Measurements from ENCODE around the gene BBOF1. TPM values are rescaled to one million over a fixed set of nuclear protein-coding genes. Genes with fewer than 3 reads are reported as not detected.
A peak's percentile ranks its signal among the peaks of the same experiment; 100 is the strongest.

Gene BBOF1
- total and polyA plus RNA-seq, 4 donors = 1.0 to 2.8 (median 2.1) TPM

DNA sequence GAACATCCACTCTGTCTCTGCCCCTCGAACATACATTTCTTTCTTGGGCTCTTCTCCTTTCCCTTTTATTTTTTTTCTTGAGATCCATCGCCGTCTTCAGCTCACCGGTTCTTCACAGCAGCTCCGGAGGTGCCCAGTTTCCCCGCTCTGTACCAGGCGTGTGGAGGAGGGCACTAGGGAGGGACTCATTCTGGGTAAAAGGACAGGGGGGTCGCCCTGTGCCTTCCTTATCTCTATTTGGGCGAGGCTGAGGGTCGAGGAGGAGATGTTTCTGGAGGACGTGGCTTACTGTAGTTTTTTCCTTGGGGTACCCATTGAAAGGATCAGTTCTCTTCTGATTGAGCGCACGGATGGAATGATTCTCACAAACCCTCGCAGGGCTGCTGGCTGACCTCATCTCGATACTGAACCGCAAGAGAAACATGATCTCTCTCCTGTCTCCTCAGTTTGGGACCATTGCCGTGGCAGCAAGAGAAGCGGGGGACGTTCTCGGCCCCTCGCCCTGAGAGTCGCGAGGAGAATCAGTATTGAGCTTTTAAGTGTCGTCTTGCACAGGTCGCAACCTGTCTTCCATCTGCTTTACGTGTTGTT lies 66.0 kb downstream of the BBOF1 start:
- no peak for DNase-seq (ENCODE audit: low spot score)
- Histone ChIP-seq H3K27ac (ENCODE audit: low read depth in 1 of 2, low read length in 2 of 2) (peak overlapping the region; percentile 26 to 58), H3K4me3 (ENCODE audit: low read depth in 1 of 3, low read length in 3 of 3) (peak overlapping the region; percentile 75 to 97 (median 90)), H3K36me3 (ENCODE audit: control insufficient read depth in 4 of 4, insufficient read depth in 3 of 4, low read depth in 1 of 4, low read length in 3 of 4) (no peaks in the 10 kb centered on the region), H3K4me1 (ENCODE audit: control insufficient read depth in 4 of 4, insufficient read depth in 4 of 4, low read length in 3 of 4) (peaks cover 3 to 47% (median 30%) of the 10 kb centered on the region in 4 donors), H3K27me3 (ENCODE audit: control insufficient read depth in 4 of 4, insufficient read depth in 4 of 4, low read length in 3 of 4) (no peaks in the 10 kb centered on the region), H3K9me3 (ENCODE audit: control insufficient read depth in 4 of 4, low read length in 3 of 4) (no peaks in the 10 kb centered on the region), H3K9ac (ENCODE audit: low read depth in 1 of 2, low read length in 2 of 2) (peak overlapping the region; percentile 40 to 70)
- WGBS = under 1% methylated on average over 26 of the region's 26 CpGs
- TF ChIP-seq HNF4A (conservative IDR thresholded peaks at IDR 0.05) (no peak), JUND (IDR thresholded peaks at IDR 0.05) (no peak), RXRA (IDR thresholded peaks at IDR 0.05) (no peak), TAF1 (conservative IDR thresholded peaks at IDR 0.05) (no peak), FOXA1 (IDR thresholded peaks at IDR 0.05) (no peak), RAD21 (IDR thresholded peaks at IDR 0.05) (no peak), SP1 (IDR thresholded peaks at IDR 0.05) (no peak)
- TF ChIP-seq, protein P1, sequence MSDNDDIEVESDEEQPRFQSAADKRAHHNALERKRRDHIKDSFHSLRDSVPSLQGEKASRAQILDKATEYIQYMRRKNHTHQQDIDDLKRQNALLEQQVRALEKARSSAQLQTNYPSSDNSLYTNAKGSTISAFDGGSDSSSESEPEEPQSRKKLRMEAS (IDR thresholded peaks at IDR 0.05) = no peak
- TF ChIP-seq, protein P2, sequence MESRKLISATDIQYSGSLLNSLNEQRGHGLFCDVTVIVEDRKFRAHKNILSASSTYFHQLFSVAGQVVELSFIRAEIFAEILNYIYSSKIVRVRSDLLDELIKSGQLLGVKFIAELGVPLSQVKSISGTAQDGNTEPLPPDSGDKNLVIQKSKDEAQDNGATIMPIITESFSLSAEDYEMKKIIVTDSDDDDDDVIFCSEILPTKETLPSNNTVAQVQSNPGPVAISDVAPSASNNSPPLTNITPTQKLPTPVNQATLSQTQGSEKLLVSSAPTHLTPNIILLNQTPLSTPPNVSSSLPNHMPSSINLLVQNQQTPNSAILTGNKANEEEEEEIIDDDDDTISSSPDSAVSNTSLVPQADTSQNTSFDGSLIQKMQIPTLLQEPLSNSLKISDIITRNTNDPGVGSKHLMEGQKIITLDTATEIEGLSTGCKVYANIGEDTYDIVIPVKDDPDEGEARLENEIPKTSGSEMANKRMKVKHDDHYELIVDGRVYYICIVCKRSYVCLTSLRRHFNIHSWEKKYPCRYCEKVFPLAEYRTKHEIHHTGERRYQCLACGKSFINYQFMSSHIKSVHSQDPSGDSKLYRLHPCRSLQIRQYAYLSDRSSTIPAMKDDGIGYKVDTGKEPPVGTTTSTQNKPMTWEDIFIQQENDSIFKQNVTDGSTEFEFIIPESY (IDR thresholded peaks at IDR 0.05) = no peak
- TF ChIP-seq, protein P3, sequence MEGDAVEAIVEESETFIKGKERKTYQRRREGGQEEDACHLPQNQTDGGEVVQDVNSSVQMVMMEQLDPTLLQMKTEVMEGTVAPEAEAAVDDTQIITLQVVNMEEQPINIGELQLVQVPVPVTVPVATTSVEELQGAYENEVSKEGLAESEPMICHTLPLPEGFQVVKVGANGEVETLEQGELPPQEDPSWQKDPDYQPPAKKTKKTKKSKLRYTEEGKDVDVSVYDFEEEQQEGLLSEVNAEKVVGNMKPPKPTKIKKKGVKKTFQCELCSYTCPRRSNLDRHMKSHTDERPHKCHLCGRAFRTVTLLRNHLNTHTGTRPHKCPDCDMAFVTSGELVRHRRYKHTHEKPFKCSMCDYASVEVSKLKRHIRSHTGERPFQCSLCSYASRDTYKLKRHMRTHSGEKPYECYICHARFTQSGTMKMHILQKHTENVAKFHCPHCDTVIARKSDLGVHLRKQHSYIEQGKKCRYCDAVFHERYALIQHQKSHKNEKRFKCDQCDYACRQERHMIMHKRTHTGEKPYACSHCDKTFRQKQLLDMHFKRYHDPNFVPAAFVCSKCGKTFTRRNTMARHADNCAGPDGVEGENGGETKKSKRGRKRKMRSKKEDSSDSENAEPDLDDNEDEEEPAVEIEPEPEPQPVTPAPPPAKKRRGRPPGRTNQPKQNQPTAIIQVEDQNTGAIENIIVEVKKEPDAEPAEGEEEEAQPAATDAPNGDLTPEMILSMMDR (IDR thresholded peaks at IDR 0.05; ENCODE audit: low read depth, low read length, missing input control) = no peak
- TF ChIP-seq, protein P4, sequence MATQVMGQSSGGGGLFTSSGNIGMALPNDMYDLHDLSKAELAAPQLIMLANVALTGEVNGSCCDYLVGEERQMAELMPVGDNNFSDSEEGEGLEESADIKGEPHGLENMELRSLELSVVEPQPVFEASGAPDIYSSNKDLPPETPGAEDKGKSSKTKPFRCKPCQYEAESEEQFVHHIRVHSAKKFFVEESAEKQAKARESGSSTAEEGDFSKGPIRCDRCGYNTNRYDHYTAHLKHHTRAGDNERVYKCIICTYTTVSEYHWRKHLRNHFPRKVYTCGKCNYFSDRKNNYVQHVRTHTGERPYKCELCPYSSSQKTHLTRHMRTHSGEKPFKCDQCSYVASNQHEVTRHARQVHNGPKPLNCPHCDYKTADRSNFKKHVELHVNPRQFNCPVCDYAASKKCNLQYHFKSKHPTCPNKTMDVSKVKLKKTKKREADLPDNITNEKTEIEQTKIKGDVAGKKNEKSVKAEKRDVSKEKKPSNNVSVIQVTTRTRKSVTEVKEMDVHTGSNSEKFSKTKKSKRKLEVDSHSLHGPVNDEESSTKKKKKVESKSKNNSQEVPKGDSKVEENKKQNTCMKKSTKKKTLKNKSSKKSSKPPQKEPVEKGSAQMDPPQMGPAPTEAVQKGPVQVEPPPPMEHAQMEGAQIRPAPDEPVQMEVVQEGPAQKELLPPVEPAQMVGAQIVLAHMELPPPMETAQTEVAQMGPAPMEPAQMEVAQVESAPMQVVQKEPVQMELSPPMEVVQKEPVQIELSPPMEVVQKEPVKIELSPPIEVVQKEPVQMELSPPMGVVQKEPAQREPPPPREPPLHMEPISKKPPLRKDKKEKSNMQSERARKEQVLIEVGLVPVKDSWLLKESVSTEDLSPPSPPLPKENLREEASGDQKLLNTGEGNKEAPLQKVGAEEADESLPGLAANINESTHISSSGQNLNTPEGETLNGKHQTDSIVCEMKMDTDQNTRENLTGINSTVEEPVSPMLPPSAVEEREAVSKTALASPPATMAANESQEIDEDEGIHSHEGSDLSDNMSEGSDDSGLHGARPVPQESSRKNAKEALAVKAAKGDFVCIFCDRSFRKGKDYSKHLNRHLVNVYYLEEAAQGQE (IDR thresholded peaks at IDR 0.05) = no peak

DNA sequence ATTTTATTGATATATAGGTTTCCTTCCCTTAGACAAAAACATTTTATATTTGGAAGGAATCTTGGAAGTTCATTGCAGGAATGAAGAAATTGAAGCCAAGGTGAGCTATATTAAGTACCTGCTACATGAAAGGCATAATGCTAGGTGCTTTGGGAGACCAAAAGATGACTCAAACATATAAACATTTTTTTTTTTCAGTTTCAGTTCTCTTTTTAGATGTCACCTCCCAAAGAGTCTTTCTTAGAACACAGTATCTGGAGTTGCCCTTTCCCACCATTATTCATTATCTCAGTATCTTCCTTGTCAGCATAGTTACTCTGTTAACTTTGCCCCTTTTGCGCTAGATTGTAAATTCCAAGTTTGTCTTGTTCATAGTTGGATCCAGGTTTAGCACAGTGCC lies 66.7 kb downstream of the BBOF1 start:
- no peaks in the 10 kb centered on the region for H3K9me3 ChIP-seq (ENCODE audit: control insufficient read depth in 4 of 4, low read length in 3 of 4)
- no peak for DNase-seq (ENCODE audit: low spot score)
- no peaks in the 10 kb centered on the region for H3K36me3 ChIP-seq (ENCODE audit: control insufficient read depth in 4 of 4, insufficient read depth in 3 of 4, low read depth in 1 of 4, low read length in 3 of 4)
- H3K4me1 ChIP-seq (ENCODE audit: control insufficient read depth in 4 of 4, insufficient read depth in 4 of 4, low read length in 3 of 4) = peaks cover 3 to 42% (median 26%) of the 10 kb centered on the region in 4 donors
- WGBS = 89% methylated on average over 1 of the region's 1 CpG
- peak overlapping the region in 2 of 3 donors; percentile 75 to 97 for H3K4me3 ChIP-seq (ENCODE audit: low read depth in 1 of 3, low read length in 3 of 3)
- H3K9ac ChIP-seq (ENCODE audit: low read depth in 1 of 2, low read length in 2 of 2) = no peak overlapping the region
- H3K27me3 ChIP-seq (ENCODE audit: control insufficient read depth in 4 of 4, insufficient read depth in 4 of 4, low read length in 3 of 4) = no peaks in the 10 kb centered on the region
- H3K27ac ChIP-seq (ENCODE audit: low read depth in 1 of 2, low read length in 2 of 2) = no peak overlapping the region
- TF ChIP-seq, protein P1 (IDR thresholded peaks at IDR 0.05) = no peak
- TF ChIP-seq EGR1 (IDR thresholded peaks at IDR 0.05; ENCODE audit: low read depth in 2 of 2) (no peak), JUND (IDR thresholded peaks at IDR 0.05) (no peak), NR2F2 (IDR thresholded peaks at IDR 0.05) (no peak), RXRA (IDR thresholded peaks at IDR 0.05) (no peak)
- TF ChIP-seq, protein P4 (IDR thresholded peaks at IDR 0.05) = no peak
- TF ChIP-seq, protein P2 (IDR thresholded peaks at IDR 0.05) = no peak
- TF ChIP-seq, protein P5, sequence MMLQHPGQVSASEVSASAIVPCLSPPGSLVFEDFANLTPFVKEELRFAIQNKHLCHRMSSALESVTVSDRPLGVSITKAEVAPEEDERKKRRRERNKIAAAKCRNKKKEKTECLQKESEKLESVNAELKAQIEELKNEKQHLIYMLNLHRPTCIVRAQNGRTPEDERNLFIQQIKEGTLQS (IDR thresholded peaks at IDR 0.05) = no peak

Measured in liver (tissue), 9 donors.